HG03066 (cell line): ENCODE data around the gene MYLK.

Experiments
- ATAC-seq: cut with Tn5 transposase; IDR thresholded peaks from one replicate; pipeline ENCODE4 v1.9.1; 2021; ENCODE audit warnings: low read depth; ENCODE audit not compliant: unreplicated experiment

Gene MYLK

GRCh38 chr3:123798550-123798949 lies 85.6 kb downstream of the MYLK start:
- no peak for ATAC-seq

DNA sequence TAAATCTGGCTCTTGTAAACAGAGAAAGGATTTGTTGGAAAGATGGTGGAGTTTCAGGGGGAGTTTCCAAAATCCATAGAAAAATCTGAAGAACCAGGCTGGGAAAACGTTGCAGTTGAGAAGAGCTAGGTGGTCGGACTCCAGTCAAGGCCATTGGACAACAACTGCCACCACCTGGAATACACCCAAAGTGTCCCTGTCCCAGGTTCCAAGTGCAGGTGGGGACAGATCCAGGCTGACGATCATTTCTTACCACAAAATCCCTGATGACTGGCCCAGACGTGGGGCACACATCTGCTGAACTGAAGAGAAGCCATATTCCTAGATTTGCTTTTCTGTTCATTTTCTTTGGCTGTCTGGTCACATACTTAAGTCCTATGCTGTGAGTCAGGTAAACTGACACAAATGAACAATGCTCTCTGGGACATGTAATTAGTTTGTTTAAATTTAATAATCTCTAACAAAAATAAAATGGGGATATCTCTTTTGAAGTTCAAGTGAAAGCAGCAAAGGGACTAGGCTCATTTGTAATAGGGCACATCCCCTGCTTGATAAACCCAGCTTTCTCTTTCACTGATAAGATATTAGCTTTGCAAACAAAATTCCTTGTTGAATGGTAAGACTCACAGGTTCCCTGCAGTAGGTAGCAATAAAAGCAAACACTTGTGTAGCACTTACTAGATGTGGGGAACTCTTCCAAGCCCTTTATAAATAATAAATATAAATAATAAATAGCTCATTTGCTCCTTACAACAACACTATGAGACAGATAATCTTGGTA lies 88.5 kb downstream of the MYLK start:
- no peak for ATAC-seq

GRCh38 chr3:123793425-123793824 lies 90.7 kb downstream of the MYLK start:
- ATAC-seq, result no peak

DNA sequence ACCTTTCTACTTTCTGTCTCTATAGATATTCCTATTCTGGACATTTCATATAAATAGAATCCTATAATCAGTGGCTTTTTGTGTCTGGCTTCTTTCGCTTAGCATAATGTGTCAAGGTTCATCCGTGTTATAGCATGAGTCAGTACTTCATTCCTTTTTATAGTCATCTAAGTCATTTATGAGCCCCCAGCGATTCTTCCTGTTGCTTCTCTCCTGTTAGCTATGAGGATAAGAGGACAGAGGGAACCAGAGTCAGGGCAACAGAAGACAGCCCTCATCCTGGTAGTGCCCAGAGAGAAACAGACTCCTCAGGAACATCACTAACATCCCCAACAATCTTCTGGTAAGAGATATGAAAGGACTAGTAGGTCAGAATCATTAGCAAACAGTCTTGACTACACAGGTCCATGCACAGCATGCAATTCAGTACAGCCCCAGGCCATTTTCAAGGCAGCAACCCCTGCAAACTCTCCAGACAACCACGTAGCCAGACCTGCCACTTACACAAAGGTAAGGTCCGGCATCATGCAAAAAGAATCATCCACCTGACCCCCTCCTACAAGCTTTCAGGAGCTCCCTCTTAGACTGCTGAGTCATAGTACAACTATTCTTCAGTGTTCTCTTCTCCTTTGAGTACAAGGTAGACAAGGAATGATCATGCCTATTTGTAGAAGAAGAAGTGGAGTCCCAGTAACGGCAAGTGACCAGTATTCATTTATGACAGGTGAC lies 91.5 kb downstream of the MYLK start:
- no peak for ATAC-seq

- ATAC-seq, result no peak
These were observed 92.2 kb downstream of the MYLK start for GRCh38 chr3:123791898-123792297.

GRCh38 chr3:123791417-123791816 lies 92.7 kb downstream of the MYLK start:
- no peak for ATAC-seq

- no peak for ATAC-seq
These were observed 93.1 kb downstream of the MYLK start for GRCh38 chr3:123791073-123791370.

GRCh38 chr3:123790254-123791072 lies 93.7 kb downstream of the MYLK start:
- ATAC-seq, result no peak

DNA sequence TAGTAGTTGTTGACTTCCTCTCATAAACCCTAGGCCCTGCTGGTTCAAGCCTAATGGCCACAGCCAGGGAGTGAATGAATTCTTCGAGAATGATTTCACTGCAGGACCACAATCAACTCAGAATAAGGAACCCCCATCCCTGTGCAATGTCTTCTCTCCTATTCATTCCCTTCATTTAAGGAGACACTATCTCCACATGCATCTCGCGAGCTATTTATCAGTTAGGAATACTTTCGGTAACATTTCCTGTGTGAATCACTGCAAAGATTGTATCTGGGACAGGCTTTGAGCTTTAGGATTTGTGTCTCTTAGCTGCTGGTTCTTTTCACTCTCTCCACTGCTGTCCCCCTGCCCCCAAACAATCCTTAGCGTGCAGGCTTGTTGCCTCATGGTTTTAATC lies 94.4 kb downstream of the MYLK start:
- no peak for ATAC-seq

GRCh38 chr3:123789160-123789559 lies 95.0 kb downstream of the MYLK start:
- ATAC-seq, result no peak

DNA sequence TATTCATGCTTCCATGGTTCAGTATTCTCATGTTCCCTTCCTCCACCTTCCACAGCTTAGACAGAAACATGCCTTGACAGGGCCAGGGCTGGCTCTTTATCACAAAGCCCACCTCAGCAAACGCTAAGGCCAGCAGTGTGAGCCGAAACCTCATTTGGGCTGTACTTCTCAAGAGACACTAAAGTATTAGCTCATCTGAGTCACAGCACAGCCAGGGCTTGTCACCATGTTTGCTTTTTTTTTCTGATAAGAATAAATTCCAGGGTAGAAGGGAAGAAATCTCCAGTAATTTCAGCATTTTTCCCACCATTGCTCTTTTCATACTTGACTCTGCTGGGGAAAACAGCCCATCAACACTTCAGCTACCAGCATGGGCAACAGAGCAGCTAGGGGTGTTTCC lies 95.4 kb downstream of the MYLK start:
- no peak for ATAC-seq

DNA sequence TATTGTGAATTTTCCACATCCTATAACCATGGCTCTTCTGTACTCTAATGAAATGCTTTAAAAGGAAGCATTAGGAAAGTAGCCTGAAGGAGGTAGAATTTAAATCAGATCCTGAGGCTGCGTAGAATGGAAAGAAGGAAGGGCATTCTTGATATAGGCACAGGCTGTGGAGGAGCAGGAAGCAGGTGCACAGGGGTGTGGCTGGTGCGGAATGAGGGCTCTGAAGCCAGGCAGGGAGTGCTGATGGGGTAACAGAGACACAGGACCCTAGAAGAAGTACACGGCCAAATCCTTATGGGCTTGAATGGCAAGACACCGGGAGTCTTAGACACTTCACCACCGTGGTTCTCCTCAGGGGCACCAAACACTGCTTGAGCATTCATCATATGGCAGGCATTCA lies 97.0 kb downstream of the MYLK start:
- ATAC-seq, result no peak

DNA sequence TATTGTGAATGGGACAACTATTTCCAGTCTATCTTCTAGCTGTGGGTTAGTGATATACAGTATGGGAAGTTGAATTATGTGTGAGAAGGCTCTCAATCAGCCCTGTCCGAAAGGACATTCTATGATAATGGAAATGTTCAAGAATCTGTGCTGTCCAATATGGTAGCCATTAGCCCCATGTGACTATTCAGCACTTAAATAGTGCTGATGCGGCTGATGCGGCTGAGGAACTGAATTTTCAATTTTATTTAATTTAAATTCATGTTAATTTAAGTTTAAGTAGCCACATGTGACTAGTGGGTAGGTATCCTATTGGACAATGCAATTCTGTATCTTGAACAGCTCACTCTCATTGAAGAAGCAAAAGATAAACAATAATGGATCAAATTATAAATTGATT lies 98.5 kb downstream of the MYLK start:
- ATAC-seq, result no peak

GRCh38 chr3:123783811-123784210 lies 100.3 kb downstream of the MYLK start:
- no peak for ATAC-seq

DNA sequence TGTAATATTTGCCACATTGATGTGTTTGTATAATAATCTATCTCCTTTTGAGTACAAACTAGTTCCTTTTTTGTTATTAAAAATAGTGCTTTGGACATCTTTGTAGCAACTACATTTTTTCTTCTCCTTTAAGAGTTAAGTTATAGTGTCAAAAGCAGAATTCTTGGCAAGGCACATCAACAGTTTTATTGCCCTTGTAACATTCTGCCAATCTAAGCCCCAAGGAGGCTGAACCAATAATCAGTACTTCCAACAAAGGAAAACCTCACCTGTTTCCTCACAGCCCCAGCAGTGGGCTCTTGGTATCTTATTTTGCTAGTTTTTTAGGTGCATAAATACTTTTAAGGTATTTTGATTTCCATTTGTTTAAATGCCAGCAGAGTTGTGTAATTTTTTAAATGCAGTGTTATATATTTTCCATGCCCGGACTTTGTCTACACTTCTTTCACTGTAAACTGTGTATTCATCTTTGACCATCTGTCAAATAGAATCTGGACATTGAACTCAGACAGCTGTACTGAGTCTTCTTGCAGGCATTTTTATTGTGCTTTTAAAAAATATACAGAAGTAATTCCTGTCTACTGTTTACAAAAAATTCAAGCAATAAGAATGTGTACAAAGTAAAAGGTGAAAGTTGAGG lies 101.0 kb downstream of the MYLK start:
- no peak for ATAC-seq

- ATAC-seq, result no peak
These were observed 101.6 kb downstream of the MYLK start for GRCh38 chr3:123782488-123782887.

DNA sequence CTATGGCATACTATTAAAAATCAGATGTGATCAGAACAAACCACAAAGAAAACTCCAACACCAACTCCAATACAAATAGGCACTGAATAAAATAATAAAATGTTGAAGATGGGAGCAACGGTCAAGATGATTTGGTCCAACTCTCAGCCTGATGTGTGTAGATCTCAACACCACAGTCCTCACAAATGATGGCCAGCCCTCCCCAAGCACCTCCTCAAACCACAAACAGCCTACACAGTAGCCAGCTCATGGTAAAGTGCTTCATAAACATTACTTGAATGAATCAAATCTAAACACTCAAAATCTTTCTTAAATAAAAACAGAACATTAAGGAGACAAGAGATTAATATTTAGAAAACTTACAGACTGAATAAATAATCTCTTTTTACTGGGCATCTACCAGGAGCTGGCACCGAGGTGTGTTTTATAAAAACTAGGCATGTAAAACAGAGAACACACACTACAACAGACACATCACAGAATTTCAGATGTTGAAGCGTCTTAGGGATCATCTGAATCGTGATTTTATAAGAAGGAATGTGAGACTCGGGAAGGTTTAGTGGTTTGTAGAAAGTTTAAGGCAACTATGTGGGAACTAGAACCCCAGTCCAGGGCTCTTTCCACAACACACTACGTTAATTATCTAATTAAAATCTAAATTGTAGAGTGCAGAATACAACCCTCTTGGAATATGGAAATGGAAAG lies 102.4 kb downstream of the MYLK start:
- ATAC-seq, result no peak

GRCh38 chr3:123781138-123781537 lies 103.0 kb downstream of the MYLK start:
- no peak for ATAC-seq

- ATAC-seq, result no peak
These were observed 103.5 kb downstream of the MYLK start for GRCh38 chr3:123780656-123781055.

DNA sequence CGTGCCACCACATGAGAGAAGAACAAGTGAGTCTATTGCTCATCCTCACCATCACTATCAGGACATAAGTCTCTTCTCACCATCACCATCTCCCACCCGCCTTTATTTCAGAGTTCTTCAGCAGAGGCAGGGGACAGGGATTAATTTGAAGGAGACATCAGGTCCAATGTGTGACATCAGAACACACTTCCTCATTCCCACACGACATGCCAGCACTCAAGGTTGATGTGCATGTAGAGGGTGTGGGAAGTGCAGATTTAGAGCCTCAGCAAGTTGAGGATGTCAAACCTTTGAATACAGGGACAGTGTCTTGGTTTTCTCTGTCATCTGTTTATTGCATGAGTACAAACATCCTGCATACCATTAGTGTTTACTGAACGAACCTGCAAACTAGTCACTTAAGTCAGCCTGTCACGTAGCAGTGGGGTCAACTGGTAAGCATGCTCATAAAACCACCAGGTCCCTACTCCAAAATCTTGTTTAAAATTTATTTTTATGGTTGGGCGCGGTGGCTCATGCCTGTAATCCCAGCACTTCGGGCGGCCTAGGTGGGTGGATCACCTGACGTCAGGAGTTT lies 104.4 kb downstream of the MYLK start:
- ATAC-seq, result no peak
